Measurements from ENCODE around the gene SLC45A2. TPM values are rescaled to one million over a fixed set of nuclear protein-coding genes. Genes with fewer than 3 reads are reported as not detected.

The SLC45A2 gene
- total RNA-seq, 1 experiment from 2014 or later = not detected

DNA sequence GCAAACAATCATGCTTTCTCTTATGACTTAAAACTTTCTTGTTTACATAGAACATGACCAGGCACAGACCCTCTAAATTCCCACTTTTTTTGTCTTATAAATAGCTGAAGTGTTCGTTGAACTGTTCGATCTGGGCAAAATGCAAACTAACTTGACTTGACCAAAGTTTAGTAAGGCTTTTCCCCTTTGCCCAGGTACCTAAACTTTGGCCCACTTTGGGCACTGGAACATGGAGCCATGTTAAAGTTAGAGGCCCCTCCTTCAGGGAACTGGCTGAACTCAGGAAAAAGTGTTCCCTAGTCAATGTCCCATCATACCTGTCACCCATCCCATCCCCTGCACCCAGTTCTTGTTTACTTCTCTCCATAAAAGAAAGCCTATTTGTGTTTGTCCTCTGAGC is 32.8 kb upstream of the SLC45A2 start:
- Mint-ChIP-seq H3K36me3 (no peaks in the 10 kb centered on the region), H3K4me1 (peaks cover 7% of the 10 kb centered on the region), H3K9me3 (peaks cover 9% of the 10 kb centered on the region), H3K27ac (no peak overlapping the region), H3K27me3 (ENCODE audit: low read depth) (no peaks in the 10 kb centered on the region), H3K4me3 (no peak overlapping the region)
- POLR2A ChIA-PET = no interaction called here
- DNase-seq (ENCODE audit: low spot score) = no peak
- TF ChIP-seq FOXJ3 (CRISPR knock-in tag; IDR thresholded peaks at IDR 0.05; ENCODE audit: borderline replicate concordance) (no peak), ZNF263 (CRISPR knock-in tag; IDR thresholded peaks at IDR 0.05; ENCODE audit: low read depth) (no peak), CBFB (CRISPR knock-in tag; IDR thresholded peaks at IDR 0.05; ENCODE audit: low read depth) (no peak), ZNF396 (CRISPR knock-in tag; IDR thresholded peaks at IDR 0.05; ENCODE audit: borderline replicate concordance) (no peak), NFATC4 (CRISPR knock-in tag; IDR thresholded peaks at IDR 0.05) (no peak), SP1 (CRISPR knock-in tag; conservative IDR thresholded peaks at IDR 0.05) (no peak), ZNF423 (CRISPR knock-in tag; IDR thresholded peaks at IDR 0.05) (no peak)
- TF ChIP-seq, protein P1, sequence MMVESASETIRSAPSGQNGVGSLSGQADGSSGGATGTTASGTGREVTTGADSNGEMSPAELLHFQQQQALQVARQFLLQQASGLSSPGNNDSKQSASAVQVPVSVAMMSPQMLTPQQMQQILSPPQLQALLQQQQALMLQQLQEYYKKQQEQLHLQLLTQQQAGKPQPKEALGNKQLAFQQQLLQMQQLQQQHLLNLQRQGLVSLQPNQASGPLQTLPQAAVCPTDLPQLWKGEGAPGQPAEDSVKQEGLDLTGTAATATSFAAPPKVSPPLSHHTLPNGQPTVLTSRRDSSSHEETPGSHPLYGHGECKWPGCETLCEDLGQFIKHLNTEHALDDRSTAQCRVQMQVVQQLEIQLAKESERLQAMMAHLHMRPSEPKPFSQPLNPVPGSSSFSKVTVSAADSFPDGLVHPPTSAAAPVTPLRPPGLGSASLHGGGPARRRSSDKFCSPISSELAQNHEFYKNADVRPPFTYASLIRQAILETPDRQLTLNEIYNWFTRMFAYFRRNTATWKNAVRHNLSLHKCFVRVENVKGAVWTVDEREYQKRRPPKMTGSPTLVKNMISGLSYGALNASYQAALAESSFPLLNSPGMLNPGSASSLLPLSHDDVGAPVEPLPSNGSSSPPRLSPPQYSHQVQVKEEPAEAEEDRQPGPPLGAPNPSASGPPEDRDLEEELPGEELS (CRISPR knock-in tag; IDR thresholded peaks at IDR 0.05) = no peak
- TF ChIP-seq, protein P2, sequence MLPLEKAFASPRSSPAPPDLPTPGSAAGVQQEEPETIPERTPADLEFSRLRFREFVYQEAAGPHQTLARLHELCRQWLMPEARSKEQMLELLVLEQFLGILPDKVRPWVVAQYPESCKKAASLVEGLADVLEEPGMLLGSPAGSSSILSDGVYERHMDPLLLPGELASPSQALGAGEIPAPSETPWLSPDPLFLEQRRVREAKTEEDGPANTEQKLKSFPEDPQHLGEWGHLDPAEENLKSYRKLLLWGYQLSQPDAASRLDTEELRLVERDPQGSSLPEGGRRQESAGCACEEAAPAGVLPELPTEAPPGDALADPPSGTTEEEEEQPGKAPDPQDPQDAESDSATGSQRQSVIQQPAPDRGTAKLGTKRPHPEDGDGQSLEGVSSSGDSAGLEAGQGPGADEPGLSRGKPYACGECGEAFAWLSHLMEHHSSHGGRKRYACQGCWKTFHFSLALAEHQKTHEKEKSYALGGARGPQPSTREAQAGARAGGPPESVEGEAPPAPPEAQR (CRISPR knock-in tag; IDR thresholded peaks at IDR 0.05) = no peak
- TF ChIP-seq, protein P3, sequence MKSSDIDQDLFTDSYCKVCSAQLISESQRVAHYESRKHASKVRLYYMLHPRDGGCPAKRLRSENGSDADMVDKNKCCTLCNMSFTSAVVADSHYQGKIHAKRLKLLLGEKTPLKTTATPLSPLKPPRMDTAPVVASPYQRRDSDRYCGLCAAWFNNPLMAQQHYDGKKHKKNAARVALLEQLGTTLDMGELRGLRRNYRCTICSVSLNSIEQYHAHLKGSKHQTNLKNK (CRISPR knock-in tag; IDR thresholded peaks at IDR 0.05) = no peak
- CTCF ChIA-PET = no interaction called here
- ATAC-seq = no peak

DNA sequence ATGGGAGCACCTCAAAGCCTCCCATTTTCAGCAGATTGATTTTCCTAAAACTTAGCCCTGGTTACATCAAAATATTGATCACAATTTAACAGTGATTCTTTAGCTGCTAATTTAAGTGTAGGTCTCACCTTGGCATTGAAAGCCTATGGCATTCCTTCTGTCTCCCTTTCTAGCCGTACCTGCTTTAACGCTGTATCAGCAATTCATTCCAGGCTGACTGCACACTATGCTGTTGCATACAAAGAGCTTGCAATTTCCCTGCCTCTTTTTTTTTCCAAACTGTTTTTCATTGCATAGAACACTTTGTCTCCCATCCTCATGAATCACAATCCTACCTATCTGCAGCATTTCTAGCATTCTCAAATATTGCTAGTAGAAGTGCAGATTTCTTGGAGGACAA is 32.3 kb upstream of the SLC45A2 start:
- H3K4me1 Mint-ChIP-seq = peaks cover 5% of the 10 kb centered on the region
- H3K9me3 Mint-ChIP-seq = peaks cover 9% of the 10 kb centered on the region
- H3K27ac Mint-ChIP-seq = no peak overlapping the region
- DNase-seq (ENCODE audit: low spot score) = no peak
- POLR2A ChIA-PET = no interaction called here
- H3K27me3 Mint-ChIP-seq (ENCODE audit: low read depth) = no peaks in the 10 kb centered on the region
- no peak for ATAC-seq
- H3K4me3 Mint-ChIP-seq = no peak overlapping the region
- H3K36me3 Mint-ChIP-seq = no peaks in the 10 kb centered on the region
- CTCF ChIA-PET = no interaction called here
- TF ChIP-seq FOXK1 (CRISPR knock-in tag; IDR thresholded peaks at IDR 0.05) (no peak), GABPB1 (CRISPR knock-in tag; IDR thresholded peaks at IDR 0.05) (no peak), FOXJ3 (CRISPR knock-in tag; IDR thresholded peaks at IDR 0.05; ENCODE audit: borderline replicate concordance) (no peak), TEAD4 (CRISPR knock-in tag; IDR thresholded peaks at IDR 0.05) (no peak), SMAD4 (CRISPR knock-in tag; IDR thresholded peaks at IDR 0.05) (no peak), RORB (CRISPR knock-in tag; IDR thresholded peaks at IDR 0.05) (no peak)
- TF ChIP-seq, protein P4, sequence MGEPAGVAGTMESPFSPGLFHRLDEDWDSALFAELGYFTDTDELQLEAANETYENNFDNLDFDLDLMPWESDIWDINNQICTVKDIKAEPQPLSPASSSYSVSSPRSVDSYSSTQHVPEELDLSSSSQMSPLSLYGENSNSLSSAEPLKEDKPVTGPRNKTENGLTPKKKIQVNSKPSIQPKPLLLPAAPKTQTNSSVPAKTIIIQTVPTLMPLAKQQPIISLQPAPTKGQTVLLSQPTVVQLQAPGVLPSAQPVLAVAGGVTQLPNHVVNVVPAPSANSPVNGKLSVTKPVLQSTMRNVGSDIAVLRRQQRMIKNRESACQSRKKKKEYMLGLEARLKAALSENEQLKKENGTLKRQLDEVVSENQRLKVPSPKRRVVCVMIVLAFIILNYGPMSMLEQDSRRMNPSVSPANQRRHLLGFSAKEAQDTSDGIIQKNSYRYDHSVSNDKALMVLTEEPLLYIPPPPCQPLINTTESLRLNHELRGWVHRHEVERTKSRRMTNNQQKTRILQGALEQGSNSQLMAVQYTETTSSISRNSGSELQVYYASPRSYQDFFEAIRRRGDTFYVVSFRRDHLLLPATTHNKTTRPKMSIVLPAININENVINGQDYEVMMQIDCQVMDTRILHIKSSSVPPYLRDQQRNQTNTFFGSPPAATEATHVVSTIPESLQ (CRISPR knock-in tag; IDR thresholded peaks at IDR 0.05) = no peak
- TF ChIP-seq, protein P2 (CRISPR knock-in tag; IDR thresholded peaks at IDR 0.05) = no peak
- TF ChIP-seq, protein P5, sequence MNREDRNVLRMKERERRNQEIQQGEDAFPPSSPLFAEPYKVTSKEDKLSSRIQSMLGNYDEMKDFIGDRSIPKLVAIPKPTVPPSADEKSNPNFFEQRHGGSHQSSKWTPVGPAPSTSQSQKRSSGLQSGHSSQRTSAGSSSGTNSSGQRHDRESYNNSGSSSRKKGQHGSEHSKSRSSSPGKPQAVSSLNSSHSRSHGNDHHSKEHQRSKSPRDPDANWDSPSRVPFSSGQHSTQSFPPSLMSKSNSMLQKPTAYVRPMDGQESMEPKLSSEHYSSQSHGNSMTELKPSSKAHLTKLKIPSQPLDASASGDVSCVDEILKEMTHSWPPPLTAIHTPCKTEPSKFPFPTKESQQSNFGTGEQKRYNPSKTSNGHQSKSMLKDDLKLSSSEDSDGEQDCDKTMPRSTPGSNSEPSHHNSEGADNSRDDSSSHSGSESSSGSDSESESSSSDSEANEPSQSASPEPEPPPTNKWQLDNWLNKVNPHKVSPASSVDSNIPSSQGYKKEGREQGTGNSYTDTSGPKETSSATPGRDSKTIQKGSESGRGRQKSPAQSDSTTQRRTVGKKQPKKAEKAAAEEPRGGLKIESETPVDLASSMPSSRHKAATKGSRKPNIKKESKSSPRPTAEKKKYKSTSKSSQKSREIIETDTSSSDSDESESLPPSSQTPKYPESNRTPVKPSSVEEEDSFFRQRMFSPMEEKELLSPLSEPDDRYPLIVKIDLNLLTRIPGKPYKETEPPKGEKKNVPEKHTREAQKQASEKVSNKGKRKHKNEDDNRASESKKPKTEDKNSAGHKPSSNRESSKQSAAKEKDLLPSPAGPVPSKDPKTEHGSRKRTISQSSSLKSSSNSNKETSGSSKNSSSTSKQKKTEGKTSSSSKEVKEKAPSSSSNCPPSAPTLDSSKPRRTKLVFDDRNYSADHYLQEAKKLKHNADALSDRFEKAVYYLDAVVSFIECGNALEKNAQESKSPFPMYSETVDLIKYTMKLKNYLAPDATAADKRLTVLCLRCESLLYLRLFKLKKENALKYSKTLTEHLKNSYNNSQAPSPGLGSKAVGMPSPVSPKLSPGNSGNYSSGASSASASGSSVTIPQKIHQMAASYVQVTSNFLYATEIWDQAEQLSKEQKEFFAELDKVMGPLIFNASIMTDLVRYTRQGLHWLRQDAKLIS (CRISPR knock-in tag; IDR thresholded peaks at IDR 0.05; ENCODE audit: borderline replicate concordance) = no peak
- TF ChIP-seq, protein P6, sequence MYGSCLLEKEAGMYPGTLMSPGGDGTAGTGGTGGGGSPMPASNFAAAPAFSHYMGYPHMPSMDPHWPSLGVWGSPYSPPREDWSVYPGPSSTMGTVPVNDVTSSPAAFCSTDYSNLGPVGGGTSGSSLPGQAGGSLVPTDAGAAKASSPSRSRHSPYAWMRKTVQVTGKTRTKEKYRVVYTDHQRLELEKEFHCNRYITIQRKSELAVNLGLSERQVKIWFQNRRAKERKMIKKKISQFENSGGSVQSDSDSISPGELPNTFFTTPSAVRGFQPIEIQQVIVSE (CRISPR knock-in tag; IDR thresholded peaks at IDR 0.05; ENCODE audit: borderline replicate concordance) = no peak
- TF ChIP-seq, protein P7, sequence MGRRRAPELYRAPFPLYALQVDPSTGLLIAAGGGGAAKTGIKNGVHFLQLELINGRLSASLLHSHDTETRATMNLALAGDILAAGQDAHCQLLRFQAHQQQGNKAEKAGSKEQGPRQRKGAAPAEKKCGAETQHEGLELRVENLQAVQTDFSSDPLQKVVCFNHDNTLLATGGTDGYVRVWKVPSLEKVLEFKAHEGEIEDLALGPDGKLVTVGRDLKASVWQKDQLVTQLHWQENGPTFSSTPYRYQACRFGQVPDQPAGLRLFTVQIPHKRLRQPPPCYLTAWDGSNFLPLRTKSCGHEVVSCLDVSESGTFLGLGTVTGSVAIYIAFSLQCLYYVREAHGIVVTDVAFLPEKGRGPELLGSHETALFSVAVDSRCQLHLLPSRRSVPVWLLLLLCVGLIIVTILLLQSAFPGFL (CRISPR knock-in tag; IDR thresholded peaks at IDR 0.05; ENCODE audit: borderline replicate concordance) = no peak

All from WTC11 (cell line).